RKO (cell line): ENCODE results near the gene RARA.

Experiments used
- DNase-seq: peaks from one replicate; pipeline ENCODE4 v3.0.0-alpha.2; 2016; ENCODE audit warnings: low spot score

Gene RARA

DNA sequence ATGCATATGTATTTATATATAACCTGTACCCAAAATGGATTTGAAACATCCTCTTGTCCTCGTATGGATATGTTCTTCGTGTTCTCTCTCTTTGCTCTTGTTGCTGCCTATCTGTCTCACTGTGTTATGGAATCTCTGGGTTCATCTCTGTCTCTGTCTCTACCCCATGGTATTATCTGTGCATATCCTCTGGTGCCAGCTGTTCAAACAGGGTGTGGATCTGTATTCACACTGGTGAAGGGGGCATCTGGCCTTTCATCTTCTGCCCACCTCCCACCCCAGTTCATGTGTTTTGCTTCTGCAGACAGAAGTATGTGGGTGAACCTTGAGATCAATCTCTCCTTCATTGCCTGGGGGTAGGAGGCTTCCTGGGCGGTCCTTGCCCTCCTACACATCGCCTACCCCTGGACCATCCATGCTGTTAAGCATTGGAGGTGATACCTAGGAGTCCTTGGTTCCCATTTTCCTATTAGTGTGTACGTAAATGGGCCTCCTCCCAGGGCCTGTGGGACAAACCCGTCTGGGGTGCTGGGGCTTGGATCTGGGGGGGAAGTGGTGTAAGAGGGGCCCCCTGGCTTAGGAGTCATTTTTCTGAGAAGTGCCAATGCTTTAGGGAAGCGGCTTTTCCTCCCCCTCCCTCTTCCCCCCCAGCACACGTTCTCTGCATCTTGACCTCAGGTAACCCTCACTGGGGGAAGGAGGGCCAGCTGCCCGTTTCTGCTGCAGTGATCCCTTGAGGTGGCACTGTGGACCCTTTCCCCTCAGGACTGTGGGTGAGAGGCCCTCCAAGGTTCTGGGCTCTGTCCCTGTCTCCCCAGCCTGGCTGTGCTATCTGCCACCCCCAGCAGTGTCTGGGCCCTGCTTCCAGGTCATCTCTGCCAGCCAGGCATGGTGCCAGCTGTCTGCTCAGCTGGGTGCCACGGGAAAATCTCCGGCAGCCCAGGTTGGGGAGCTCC is 21.1 kb downstream of the RARA start:
- DNase-seq = no peak

DNA sequence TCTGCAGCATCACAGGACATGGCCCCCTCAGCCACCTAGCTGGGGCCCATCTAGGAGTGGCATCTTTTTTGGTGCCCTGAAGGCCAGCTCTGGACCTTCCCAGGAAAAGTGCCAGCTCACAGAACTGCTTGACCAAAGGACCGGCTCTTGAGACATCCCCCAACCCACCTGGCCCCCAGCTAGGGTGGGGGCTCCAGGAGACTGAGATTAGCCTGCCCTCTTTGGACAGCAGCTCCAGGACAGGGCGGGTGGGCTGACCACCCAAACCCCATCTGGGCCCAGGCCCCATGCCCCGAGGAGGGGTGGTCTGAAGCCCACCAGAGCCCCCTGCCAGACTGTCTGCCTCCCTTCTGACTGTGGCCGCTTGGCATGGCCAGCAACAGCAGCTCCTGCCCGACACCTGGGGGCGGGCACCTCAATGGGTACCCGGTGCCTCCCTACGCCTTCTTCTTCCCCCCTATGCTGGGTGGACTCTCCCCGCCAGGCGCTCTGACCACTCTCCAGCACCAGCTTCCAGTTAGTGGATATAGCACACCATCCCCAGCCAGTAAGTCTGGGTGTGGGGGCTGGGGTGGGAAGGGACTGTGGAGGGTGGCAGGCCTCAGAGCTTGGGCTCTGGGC is 22.0 kb downstream of the RARA start:
- DNase-seq = no peak

DNA sequence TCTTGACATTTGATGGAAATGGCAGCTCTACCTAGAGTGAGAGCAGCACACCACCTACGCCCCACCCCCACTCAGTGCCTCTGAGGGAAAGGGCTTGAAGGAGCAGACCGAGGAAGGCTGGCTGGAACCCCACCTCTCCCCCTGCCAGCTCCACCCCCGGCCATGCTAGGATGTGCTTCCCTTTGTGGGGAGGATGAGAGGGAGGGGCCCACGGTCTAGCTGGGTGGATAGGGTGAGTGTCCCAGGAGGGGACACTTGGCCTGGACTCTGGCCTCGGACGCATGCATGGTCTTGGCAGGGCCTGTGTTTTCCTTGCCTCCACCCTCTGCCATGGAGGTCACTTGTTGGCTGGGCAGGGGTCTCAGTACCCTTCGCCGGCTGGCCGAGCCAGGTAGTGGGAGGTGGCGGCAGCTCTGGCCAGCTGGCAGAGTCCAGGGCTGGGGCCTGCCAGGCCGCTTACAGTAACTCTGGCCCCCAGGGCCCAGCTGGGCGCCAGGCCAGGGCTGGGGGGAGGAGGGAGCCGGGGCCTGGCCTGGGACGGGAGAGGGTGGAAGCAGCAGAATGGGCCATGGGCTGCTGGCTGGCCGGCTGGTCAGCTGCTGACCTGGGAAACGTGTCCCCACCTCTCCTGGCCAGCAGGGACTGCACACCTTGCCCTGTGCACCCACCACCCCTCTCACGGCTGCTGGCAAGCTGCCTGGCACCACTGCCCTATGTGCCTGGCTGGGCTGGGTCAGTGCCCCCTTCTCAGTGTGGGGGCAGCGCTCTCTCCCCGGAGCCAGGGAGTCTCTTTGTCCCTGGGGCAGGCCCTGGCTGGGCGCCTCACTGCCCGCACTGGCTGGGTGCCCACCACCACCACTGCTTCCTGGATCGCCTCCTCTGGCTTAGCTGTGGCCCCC is 23.0 kb downstream of the RARA start:
- no peak for DNase-seq

DNA sequence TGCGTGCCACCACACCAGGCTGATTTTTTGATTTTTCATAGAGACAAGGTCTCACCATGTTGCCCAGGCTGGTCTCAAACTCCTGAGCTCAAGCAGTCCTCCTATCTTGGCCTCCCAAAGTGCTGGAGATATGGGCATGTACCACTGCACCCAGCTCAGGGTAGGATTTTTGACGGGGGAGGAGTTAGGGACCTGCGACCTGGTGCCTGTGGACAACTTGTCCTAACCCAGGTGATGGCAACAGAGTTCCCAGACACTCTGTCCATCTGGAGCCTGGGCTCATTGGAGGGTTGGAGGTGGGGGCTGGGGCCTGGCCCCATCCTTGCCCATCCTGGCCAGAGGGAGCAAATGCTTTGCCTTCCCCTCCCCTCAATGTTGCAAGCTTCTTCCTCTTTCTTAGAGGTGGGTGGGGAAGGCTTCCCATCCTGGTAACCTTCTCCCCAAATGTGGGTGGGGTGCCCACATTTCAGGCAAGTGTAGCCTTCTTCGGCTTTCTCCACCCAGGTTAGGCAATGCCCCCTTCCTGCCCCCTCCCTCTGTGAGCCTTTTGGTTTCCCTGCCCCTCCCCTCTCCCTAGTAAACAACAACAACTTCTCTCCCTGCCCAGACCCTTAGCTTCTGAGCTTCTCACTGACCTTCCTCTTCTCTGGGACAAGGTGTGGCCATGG is 24.9 kb downstream of the RARA start:
- DNase-seq = no peak

DNA sequence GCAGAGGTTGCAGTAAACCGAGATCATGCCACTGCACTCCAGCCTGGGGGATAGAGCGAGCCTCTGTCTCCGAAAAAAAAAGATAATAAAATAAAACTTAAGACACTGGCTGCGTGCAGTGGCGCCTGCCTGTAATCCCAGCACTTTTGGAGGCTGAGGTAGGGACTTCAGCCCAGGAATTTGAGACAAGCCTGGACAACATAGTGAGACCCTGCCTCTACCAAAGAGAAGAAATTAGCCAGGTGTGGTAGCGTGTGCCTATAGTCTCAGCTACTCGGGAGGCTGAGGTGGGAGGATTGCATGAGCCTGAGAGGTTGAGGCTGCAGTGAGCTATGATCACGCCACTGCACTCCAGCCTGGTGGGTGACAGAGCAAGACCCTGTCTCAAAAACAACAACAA is 26.6 kb downstream of the RARA start:
- DNase-seq = no peak

DNA sequence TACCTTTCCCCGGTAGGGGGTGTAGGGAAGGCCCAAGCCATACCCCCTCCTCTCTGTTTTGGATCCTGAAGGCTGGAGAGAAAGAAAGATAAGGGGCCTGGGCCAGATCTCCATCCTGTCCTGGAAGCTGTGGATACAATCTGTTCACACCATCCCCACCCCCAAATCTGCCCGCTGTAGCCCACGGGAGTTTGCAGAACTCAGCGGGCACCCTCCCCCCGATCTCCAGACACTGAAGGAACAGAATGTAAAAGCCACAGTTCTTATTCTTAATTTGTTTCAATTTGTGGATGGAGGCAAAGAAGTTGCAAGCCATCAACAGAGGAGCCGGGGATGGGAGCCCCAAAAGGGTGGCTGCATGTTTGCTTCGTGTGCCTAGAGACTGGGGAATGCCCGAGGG is 28.4 kb downstream of the RARA start:
- no peak for DNase-seq

DNA sequence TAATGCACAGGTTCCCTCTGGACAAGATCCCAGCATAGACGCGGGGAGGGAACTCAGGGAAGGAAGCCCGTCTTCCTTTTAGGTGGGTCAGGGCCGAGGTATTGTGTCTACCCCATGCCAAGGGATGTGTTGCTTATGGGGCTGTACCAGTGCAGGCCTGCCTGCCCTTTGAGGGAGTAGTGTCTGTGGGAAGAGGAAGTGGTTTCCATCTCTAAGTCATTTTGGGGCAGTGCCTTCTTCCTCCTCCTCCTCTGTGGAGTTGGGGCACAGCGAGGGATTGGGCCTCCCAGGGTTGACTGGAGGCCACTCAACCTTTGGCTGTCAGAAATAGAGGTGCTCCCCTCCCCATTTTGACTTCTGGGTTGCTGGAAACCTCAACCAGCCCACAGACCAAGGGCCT is 29.1 kb downstream of the RARA start:
- DNase-seq = no peak

DNA sequence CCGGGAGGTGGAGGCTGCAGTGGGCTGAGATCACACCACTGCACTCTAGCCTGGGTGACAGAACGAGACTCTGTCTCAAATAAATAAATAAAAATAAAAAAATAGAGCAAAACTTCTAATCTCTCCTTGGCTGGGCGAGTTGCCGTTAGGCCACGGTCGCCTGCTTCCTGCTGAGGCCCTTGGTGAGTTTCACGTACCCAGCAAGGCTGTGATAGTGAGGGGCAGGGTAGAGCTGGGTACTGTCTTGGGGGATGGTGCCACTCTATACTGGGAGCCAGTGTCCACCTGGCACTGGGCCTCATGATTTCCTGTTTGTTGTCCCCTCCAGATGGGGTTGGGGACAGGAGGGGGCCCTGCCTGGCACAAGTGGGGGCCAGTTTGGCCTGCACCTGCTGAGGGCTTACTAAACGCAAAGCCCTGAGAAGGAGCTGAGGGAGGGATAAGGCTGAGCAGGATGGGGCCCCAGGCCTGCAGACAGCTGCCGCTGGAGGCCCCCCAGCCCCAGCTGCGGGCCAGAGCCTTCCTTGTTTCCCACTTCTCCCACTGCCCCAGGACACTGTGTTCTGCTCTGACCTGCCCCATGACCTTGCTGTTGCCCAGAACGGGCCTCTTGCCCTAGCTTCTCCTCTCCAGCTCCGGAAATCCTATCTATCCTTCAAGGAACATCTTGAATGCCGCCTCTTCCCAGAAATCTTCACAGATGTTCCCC is 30.1 kb downstream of the RARA start:
- DNase-seq = no peak

DNA sequence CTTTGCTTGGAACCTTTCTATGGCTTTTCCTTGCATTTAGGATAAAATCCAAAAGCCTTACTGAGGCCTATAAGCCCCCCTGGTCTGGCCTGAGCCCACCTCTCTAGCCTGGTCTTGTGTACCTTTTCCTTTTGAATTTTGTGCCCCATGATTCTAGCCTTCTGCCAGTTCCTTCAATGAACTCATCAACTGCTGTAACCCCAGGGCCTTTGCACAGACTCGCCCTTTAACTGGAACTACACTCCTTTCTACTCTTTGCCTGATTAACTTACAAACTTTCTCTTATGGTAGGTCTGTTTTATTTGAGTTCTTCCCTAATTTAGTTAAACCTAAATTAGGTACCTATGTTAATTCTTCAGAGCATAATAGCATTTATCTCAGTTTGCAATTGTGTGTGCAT is 31.3 kb downstream of the RARA start:
- no peak for DNase-seq

DNA sequence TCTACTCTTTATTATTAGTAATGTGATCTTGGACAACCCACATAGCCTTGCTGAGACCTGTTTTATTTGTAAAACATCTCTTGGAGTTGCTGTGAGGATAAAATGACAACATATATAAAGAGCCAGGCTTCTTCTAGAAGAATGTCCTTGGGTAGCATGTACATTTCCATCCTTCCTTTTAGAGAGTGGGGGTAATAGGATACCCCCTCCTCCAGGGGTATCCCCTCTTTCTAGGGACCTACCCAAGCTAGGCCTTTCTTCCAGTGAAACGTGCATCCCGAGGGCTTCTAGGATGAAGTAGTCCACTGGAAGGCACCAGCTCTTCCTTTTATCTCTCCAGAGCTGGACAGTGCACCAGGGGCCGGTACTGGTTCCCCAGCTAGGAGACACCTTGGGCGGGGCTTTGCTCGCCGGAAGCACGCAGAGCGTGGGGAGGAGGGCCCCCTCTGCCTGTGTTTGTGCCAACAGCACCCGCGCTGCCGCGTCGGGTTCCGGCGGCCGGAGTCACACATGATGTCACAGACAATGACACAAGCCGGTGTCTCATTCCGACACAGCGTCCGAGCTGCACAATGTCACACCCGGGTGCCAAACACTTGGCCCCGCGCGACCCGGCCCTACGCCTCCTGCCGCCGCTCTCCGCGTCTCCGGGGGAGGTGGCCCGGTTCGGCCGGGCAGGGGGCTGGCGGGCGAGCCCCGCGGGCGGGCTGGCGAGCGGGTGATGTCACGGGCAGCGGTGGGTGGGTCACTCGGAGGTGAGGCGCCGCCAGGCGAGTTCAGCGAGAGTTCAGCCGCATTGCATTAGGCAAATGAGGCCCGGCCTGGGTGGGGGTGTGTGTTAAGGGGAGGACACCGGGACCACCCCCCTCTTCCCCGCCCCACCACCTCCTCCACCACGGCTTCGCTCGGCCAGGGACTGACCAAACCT is 32.2 kb downstream of the RARA start:
- DNase-seq = peak; percentile 92

DNA sequence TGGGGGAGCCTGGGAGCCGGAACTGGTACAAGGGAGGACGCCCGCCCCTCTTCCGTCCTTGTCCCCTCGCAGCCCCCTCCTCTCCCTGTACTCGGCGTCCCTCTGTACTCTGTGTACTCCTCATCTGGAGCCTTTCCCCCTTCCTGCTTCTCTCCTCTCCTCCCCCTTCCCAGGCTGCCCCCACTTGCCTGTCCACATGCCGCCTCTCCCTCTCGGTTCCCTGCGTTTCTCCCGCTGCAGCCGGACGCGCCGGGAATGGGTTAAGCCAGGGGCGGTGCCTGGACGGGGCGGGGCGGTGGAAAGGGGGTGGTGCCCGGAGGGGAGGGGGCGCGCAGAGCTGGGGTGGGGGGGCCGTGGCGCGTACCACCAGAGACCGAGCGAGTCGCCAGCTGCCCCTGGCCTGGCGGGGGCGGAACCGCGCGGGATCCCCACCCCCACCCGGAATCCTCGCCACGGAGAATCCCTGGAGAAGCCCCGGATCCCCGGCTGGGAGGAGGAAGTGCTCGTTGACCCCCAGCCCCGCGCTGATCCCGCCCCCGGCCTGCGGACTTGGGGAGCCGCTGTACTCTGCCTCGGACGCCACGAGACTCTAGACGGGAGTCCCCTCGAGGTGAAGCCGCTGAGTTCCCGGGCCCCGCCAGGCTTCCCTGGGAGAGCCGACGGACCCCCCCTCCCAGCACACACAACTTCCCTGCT is 33.0 kb downstream of the RARA start:
- peak; percentile 59 for DNase-seq

DNA sequence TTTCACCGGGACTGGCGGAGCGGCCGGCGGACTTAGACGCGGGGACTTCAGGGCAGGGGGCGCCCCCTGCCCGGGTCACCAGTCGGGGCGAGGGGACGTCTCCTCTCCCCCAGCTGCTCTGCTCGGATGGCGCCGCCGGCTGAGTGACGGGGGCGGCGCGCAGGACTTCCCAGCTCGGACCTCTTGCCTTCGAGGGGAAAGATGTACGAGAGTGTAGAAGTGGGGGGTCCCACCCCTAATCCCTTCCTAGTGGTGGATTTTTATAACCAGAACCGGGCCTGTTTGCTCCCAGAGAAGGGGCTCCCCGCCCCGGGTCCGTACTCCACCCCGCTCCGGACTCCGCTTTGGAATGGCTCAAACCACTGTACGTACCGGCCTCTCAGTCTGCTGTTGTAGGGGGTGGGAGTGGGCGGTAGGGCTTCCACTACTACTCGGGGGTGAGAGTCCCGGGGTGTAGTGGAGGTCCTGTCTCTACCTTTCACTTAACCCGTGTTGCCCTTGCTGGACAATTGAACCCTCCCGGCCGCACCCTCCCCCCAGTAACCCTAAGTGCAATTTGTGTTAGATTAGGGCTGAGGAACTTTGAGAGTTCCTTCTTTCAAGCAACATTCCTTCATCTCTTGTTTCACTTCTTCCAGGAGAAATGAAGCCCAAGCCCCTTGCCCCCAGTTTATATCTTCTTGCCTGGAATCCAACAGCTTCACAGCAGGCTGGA is 33.7 kb downstream of the RARA start:
- DNase-seq = no peak

DNA sequence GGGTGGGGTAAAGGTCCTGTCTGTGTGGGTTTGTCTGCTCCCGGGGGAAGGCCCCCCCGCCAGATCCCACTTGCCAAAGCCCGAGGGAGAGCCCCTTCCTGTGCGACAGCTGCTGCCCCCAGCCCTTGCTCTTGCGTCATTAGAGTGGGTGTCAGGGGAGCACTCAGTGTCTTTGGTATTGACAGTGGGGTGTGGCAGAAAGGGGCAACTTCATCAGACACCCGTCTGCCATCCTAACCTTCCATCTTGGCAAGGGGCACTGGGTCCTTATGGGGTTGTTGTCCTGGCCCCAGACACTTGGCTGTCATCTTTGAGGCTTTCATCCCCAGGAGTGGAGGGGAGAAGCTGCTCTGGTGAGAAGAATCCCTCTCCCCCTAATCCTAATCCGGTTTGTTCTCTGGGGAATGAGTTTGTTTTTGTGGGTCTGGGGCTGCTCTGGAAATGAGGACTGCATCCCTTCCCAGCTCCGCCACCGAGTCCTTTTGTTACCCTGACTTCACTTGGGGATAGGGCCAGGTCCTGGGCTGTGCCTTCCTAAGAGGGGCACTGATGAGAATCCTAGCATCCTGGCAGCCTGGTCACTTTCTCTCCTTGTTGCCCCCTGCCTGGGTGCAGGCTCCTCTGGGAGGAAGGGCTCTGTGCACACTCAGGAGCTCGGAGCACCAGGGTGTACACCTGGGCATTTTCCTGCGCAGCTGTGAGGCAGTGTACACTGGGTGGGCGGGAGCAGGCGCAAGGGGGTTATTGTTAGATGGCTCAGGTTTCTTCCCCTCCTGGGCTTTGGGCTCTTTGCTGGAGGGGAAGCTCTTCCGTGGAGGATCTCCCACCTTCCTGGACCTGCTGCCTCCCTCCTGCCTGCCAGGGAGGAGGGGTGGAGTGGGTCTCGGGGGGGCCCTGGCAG is 34.5 kb downstream of the RARA start:
- DNase-seq = no peak

DNA sequence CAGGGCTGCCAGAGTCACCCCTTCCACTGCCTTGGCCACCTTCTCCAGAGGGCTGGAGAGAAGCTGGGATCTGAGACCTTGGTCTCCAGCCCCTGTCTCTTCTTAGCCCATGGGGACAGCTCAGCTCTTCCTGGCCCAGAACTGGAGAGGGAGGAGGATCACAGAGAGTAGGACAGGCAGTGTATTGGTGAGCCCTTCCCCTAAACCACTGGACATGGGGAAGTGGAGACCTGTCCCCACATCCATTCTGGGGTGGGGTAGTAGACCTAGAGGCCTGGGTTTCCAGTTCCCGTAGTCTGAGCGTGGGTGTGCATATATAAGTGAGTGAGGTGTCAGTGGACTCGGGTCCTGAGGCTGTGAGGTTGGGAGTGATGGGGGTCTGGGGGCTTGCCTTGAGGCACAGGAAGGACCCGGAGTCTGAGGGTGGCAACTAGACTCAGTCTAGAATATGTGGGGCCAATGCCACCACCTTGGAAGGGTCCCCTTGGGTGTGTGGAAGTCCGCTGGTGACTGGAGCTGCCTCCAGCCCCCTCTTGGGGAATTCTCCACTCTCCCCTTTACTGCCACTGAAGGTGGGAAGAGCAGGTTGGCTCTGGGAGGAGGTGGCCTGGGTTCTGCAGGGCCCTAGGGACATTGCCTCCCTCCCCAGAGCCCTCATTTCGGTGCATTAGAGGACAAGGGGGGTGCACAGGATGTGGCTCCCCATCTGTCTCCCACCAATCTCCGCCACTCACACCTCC is 35.6 kb downstream of the RARA start:
- no peak for DNase-seq

DNA sequence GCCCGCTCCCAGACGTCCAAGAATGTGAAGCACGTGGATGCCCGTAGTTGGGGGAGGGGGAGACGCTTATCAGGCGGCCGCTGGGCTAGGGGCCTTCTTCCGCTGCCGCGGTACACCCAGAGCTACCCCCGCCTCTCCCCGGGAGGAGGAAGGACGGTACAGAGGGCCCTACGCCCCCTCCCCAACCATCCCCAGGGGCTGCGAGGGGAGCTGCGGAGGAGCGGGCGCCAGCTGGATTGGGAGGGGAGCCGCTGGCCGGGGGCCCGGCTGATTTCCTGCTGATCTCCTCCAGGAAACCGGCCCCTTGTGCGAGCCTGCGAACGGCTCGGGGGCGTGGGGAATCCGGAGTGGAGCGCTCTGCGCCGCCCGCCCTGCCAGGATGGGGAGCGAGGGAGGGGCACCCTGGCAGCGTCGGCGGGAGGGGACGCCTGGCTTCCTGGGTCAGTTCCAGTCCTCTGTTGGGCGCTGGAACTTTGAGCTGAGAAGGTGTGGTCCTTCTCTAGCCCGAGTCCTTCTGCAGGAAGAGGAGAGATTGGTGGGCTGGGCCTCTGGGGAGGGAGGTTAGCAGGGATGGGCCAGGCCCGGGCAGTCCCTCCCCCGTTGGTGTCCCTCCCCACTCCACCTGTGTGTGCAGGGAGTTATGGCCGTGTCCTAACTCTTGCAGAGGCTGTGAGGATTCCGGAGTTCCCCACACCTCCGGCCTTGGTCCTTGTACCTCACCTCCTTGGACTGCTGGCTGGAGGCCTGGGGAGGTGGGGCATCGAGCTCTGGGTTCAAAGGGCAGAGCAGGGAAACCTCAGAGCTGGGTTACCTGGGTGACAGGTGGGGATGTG is 36.4 kb downstream of the RARA start:
- DNase-seq = no peak
